ENCODE data around the gene S1PR4. TPM values are rescaled to one million over a fixed set of nuclear protein-coding genes. Genes with fewer than 3 reads are reported as not detected.

Gene S1PR4
- total and polyA plus RNA-seq, 2 experiments from 2014 or later, result not detected

DNA sequence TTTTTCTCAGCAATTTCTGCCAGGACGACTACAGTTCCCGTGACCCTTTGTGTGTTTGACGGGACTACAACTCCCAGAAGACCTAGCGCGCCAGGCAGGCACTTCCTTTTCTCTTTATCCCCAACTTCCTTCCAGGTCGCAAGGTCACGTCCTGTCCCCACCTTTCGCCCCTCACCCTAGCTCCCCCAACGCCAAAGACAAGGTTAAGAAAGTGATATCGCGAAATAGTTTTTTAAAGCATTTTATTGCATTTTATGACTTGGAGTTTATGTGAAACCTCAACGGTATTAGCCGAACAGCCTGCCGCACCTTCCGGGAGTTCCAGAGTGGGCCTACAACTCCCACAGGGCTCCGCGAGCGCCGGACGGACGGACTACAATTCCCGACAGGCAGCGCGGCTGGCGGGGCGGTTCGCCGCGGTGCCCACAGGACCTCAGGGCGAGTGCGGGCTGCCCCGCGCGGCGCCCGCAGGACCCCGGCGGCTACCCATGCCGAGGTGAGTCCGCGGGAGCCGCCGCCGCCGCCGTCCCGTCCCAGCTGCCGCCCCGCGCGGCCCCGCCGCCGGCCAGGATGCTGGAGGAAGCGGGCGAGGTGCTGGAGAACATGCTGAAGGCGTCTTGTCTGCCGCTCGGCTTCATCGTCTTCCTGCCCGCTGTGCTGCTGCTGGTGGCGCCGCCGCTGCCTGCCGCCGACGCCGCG is 7.0 kb downstream of the S1PR4 start, which contains the start of gene NCLN:
TSS of gene NCLN (plus strand) at position 470 of the 699 bp plus-strand sequence. CDS start at position 571, 101 bp downstream.
- H3K27ac ChIP-seq, result peak within 1 kb of the TSS; percentile 54
- H3K27me3 ChIP-seq, result no peaks in the 10 kb centered on the region
- peak within 1 kb of the TSS; percentile 92 for H3K4me3 ChIP-seq
- peak; percentile 96 for DNase-seq (ENCODE audit: low read depth in 1 of 2, low spot score in 1 of 2)
- H3K9me3 ChIP-seq (ENCODE audit: low read depth), result no peaks in the 10 kb centered on the region
- no peak for TF ChIP-seq CTCF (IDR thresholded peaks at IDR 0.05; ENCODE audit: low read depth, low read length)
- peaks cover 9% of the 10 kb centered on the region for H3K4me1 ChIP-seq (ENCODE audit: low read depth)
- no peaks in the 10 kb centered on the region for H3K36me3 ChIP-seq

- peak overlapping the region; percentile 38 for H3K27ac ChIP-seq
- no peaks in the 10 kb centered on the region for H3K9me3 ChIP-seq (ENCODE audit: low read depth)
- peaks cover 9% of the 10 kb centered on the region for H3K4me1 ChIP-seq (ENCODE audit: low read depth)
- TF ChIP-seq CTCF (IDR thresholded peaks at IDR 0.05; ENCODE audit: low read depth, low read length), result no peak
- H3K36me3 ChIP-seq, result no peaks in the 10 kb centered on the region
- H3K27me3 ChIP-seq, result no peaks in the 10 kb centered on the region
- peak overlapping the region; percentile 92 for H3K4me3 ChIP-seq
- DNase-seq (ENCODE audit: low read depth in 1 of 2, low spot score in 1 of 2), result peak; percentile 14 to 24
Measured at GRCh38 chr19:3186160-3186688, 7.7 kb downstream of the S1PR4 start.

- TF ChIP-seq CTCF (IDR thresholded peaks at IDR 0.05; ENCODE audit: low read depth, low read length), result no peak
- Histone ChIP-seq H3K27ac (no peak overlapping the region), H3K4me3 (peak overlapping the region; percentile 92), H3K27me3 (no peaks in the 10 kb centered on the region), H3K9me3 (ENCODE audit: low read depth) (no peaks in the 10 kb centered on the region), H3K4me1 (ENCODE audit: low read depth) (peaks cover 9% of the 10 kb centered on the region), H3K36me3 (no peaks in the 10 kb centered on the region)
- no peak for DNase-seq (ENCODE audit: low read depth in 1 of 2, low spot score in 1 of 2)
Measured at GRCh38 chr19:3186891-3187661, 8.5 kb downstream of the S1PR4 start.

- DNase-seq (ENCODE audit: low read depth in 1 of 2, low spot score in 1 of 2), result no peak
- no peaks in the 10 kb centered on the region for H3K36me3 ChIP-seq
- H3K4me1 ChIP-seq (ENCODE audit: low read depth), result peaks cover 9% of the 10 kb centered on the region
- no peaks in the 10 kb centered on the region for H3K27me3 ChIP-seq
- no peaks in the 10 kb centered on the region for H3K9me3 ChIP-seq (ENCODE audit: low read depth)
- no peak overlapping the region for H3K4me3 ChIP-seq
- H3K27ac ChIP-seq, result no peak overlapping the region
- no peak for TF ChIP-seq CTCF (IDR thresholded peaks at IDR 0.05; ENCODE audit: low read depth, low read length)
Measured at GRCh38 chr19:3187662-3188511, 9.3 kb downstream of the S1PR4 start.
